GM15510 (cell line): ENCODE data around the gene ZNF609.

ENCODE experiments used
- POLR2A ChIP-seq: IDR thresholded peaks from 3 replicates; pipeline ENCODE4 v1.6.1; 2011; ENCODE audit warnings: borderline replicate concordance; ENCODE audit not compliant: insufficient read length; ENCODE audit errors: extremely low read depth

Gene ZNF609

DNA sequence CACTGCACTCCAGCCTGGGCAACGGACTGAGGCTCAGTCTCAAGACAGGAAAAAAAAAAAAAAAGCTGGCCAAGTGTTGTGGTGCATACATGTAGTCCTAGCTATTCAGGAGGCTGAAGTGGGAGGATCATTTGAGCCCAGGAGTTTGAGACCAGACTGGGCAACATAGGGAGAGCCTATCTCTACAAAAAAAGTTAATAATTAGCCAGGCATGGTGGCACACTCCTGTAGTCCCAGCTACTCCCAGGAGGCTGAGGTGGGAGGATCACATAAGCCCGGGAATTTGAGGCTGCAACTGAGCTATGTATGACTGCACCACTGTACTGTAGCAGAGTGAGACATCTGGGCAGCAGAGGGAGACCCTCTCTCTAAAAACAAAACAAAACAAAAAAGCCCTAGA, 256.1 kb downstream of the ZNF609 start:
- no peak for TF ChIP-seq POLR2A

GRCh38 chr15:64717130-64717529, 256.8 kb downstream of the ZNF609 start:
- TF ChIP-seq POLR2A, result no peak

DNA sequence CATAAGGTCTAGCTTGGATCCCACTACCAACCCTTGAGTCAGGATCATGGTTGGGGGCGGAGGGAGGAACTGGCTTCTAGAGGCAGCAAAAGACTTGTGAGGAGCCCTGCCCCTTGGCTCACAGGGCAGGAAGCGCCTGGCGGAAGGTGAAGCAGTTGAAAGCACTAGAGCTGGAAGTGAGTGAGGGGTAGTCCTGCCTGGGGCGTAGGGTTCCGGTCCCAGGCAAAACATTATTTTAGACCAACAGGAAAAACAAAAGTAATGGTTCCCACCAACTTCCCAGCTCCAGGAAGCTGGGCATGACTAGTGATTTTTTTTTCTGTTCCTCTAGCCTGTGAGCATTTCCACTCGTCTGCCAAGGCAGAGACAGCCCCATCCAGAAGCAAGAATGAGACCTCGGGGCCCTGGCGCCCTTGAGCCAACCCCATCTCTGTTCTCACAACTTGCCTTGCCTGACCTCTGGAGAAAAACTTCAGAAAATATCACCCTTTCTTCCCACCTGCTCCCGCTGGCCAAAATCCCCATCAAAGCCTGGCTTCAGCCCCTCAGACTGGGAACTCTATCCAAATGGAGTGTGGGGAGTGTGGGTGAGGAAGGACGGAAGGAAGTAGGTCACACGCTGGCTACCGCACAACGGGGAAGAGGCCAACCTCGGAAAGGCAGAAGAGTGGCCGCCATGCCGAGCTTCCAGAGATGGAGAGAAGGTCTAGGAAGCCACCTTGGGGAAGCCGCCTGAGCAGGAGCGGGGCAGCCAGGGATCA, 257.5 kb downstream of the ZNF609 start:
- TF ChIP-seq POLR2A, result no peak

GRCh38 chr15:64720188-64720587, 259.8 kb downstream of the ZNF609 start:
- no peak for TF ChIP-seq POLR2A

DNA sequence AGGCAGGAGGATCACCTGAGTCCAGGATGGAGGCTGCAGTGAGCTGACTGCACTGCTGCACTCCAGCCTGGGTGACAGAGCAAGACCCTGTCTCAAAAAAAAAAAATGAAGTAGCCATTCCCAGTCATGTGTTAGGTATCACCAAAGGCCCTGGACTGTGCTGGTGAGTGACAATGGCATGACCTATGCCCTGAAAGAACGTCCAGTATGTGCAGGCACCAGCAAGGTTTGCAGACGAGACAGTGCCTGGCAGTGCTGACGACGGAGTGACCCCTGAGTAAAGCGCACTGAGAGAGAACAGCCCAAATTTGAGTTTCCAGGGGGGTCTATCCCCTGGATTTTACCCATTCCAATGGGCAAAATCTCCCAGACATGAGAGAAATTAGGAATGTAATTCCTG, 269.8 kb downstream of the ZNF609 start:
- no peak for TF ChIP-seq POLR2A

- TF ChIP-seq POLR2A, result no peak
Observed at GRCh38 chr15:64731012-64731804, 270.8 kb downstream of the ZNF609 start.

DNA sequence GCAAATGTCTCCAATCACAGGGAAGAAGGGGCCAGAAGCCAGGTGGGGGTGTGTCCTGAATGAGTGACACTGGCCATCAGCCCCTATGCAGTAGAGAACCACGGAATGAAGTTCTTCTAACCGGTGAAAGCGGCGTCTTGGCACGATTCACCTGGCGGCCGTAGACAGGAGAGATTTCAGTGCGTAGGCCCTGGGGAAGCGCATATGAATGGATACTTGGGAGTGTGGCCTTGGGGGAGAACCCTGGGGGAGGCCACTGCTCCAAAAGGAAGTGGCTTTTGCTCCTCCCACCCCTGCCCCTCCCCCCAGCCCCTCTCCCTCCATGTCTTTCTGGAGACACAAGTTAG, 271.4 kb downstream of the ZNF609 start:
- TF ChIP-seq POLR2A, result no peak

DNA sequence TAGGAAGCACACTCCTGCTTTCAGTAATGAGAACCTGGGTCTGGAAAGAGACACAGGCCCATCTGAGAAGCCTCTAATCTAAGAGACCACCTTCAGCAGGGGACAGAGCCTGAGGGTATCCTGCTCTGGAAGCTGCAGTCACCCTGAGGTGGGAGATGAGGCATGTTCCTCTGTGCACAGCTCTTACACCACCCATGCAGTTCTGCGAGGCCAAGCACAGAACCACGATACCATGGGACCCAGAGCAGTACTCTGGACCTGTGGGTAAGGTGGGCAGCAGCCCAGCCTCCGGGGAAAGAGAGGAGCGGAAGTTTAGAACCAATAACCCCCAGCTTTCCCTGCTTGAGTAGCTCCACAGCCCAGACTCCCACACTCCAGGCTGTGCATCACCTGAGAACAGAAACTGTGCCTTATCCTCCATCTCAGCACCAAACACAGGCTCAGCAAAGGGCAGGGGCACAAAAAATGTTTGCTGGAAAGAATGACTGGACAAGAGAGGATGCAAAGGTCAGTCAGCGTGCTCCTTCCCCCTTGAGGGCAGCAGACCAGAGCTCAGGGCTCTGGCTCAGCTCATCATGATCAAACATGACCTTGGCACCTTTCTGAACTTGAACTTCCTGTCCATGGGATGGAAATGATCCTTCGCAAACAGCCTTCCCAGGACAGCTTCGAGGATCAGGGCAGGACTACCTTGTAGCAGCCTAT, 271.9 kb downstream of the ZNF609 start:
- no peak for TF ChIP-seq POLR2A
